Measurements from ENCODE around the gene IGSF1. TPM values are rescaled to one million over a fixed set of nuclear protein-coding genes. Genes with fewer than 3 reads are reported as not detected.

IGSF1 gene
- total RNA-seq, 4 donors from 2014 or later: 1.2 to 4.3 (median 3.0) TPM

- Histone ChIP-seq H3K36me3 (no peaks in the 10 kb centered on the region), H3K4me3 (no peak overlapping the region), H3K27me3 (no peaks in the 10 kb centered on the region), H3K4me1 (no peaks in the 10 kb centered on the region), H3K27ac (replicated peaks in 1 of 4) (no peak overlapping the region), H3K9me3 (no peaks in the 10 kb centered on the region)
- WGBS: 53% methylated on average over 3 of the region's 3 CpGs
- no peak for DNase-seq (ENCODE audit: extremely low spot score)
- intact Hi-C loops (cut with DNase I): no loop called here
- TF ChIP-seq POLR2A (IDR thresholded peaks at IDR 0.05; ENCODE audit: low read depth): no peak
- no peak for TF ChIP-seq POLR2AphosphoS5 (IDR thresholded peaks at IDR 0.05)
- no peak for TF ChIP-seq EP300 (IDR thresholded peaks at IDR 0.05)
- no peak for TF ChIP-seq CTCF (IDR thresholded peaks at IDR 0.05)
These were observed 33.5 kb upstream of the IGSF1 start for GRCh38 chrX:131322651-131323050.

- no peak for DNase-seq (ENCODE audit: extremely low spot score)
- Histone ChIP-seq H3K27me3 (no peaks in the 10 kb centered on the region), H3K4me3 (no peak overlapping the region), H3K4me1 (no peaks in the 10 kb centered on the region), H3K27ac (replicated peaks in 1 of 4) (no peak overlapping the region), H3K36me3 (no peaks in the 10 kb centered on the region), H3K9me3 (no peaks in the 10 kb centered on the region)
- no peak for TF ChIP-seq POLR2A (IDR thresholded peaks at IDR 0.05; ENCODE audit: low read depth)
- no peak for TF ChIP-seq POLR2AphosphoS5 (IDR thresholded peaks at IDR 0.05)
- no peak for TF ChIP-seq EP300 (IDR thresholded peaks at IDR 0.05)
- no peak for TF ChIP-seq CTCF (IDR thresholded peaks at IDR 0.05)
- intact Hi-C loops (cut with DNase I): no loop called here
- WGBS: 78% methylated on average over 4 of the region's 4 CpGs
These were observed 28.2 kb upstream of the IGSF1 start for GRCh38 chrX:131317326-131317725.

- H3K27me3 ChIP-seq: no peaks in the 10 kb centered on the region
- H3K4me3 ChIP-seq: no peak overlapping the region
- H3K9me3 ChIP-seq: no peaks in the 10 kb centered on the region
- H3K36me3 ChIP-seq: no peaks in the 10 kb centered on the region
- no peak for TF ChIP-seq EP300 (IDR thresholded peaks at IDR 0.05)
- TF ChIP-seq POLR2AphosphoS5 (IDR thresholded peaks at IDR 0.05): no peak
- no peak for TF ChIP-seq POLR2A (IDR thresholded peaks at IDR 0.05; ENCODE audit: low read depth)
- no peak for TF ChIP-seq CTCF (IDR thresholded peaks at IDR 0.05)
- 40% methylated on average over 1 of the region's 1 CpG for WGBS
- intact Hi-C loops (cut with DNase I): no loop called here
- no peak for DNase-seq (ENCODE audit: extremely low spot score)
- H3K27ac ChIP-seq (replicated peaks in 1 of 4): no peak overlapping the region
- H3K4me1 ChIP-seq: no peaks in the 10 kb centered on the region
These were observed 27.2 kb upstream of the IGSF1 start for GRCh38 chrX:131316260-131316659.

GRCh38 chrX:131308980-131309379, 19.9 kb upstream of the IGSF1 start:
- H3K4me3 ChIP-seq: no peak overlapping the region
- DNase-seq (ENCODE audit: extremely low spot score): no peak
- no peaks in the 10 kb centered on the region for H3K27me3 ChIP-seq
- TF ChIP-seq POLR2A (IDR thresholded peaks at IDR 0.05; ENCODE audit: low read depth) (no peak), CTCF (IDR thresholded peaks at IDR 0.05) (no peak), EP300 (IDR thresholded peaks at IDR 0.05) (no peak), POLR2AphosphoS5 (IDR thresholded peaks at IDR 0.05) (no peak)
- H3K36me3 ChIP-seq: no peaks in the 10 kb centered on the region
- intact Hi-C loops (cut with DNase I): no loop called here
- H3K4me1 ChIP-seq: no peaks in the 10 kb centered on the region
- H3K27ac ChIP-seq (replicated peaks in 1 of 4): no peak overlapping the region
- no peaks in the 10 kb centered on the region for H3K9me3 ChIP-seq

- no peaks in the 10 kb centered on the region for H3K4me1 ChIP-seq
- H3K4me3 ChIP-seq: no peak overlapping the region
- TF ChIP-seq CTCF (IDR thresholded peaks at IDR 0.05) (no peak), POLR2AphosphoS5 (IDR thresholded peaks at IDR 0.05) (no peak), POLR2A (IDR thresholded peaks at IDR 0.05; ENCODE audit: low read depth) (no peak), EP300 (IDR thresholded peaks at IDR 0.05) (no peak)
- H3K9me3 ChIP-seq: no peaks in the 10 kb centered on the region
- intact Hi-C loops (cut with DNase I): no loop called here
- no peaks in the 10 kb centered on the region for H3K36me3 ChIP-seq
- WGBS: 30% methylated on average over 1 of the region's 1 CpG
- H3K27ac ChIP-seq (replicated peaks in 1 of 4): no peak overlapping the region
- no peak for DNase-seq (ENCODE audit: extremely low spot score)
- peaks cover 0 to 4% (median 0%) of the 10 kb centered on the region in 4 donors for H3K27me3 ChIP-seq
These were observed 17.5 kb upstream of the IGSF1 start for GRCh38 chrX:131306601-131307000.

Measured in esophagus muscularis mucosa (tissue), 4 donors.